ENCODE measurements around the gene SPDYE11.
"Not testable (repeated sequence)": the region's sequence is repeated elsewhere in the genome, so short reads cannot be mapped to it uniquely, and the experiment has no call there.

Gene SPDYE11

GRCh38 chr7:73057811-73058210 is at the start of gene SPDYE11:
Gene SPDYE11 (minus strand): TSS chr7:73057911. CDS start chr7:73056111, 1,800 bp downstream.
- not testable (repeated sequence) for DNase-seq

GRCh38 chr7:73085938-73086337 is 28.2 kb upstream of the SPDYE11 start, which contains the start of gene SPDYE9:
Gene SPDYE9 (minus strand): TSS chr7:73086038. CDS start chr7:73084238, 1,800 bp downstream.
- DNase-seq: not testable (repeated sequence)

GRCh38 chr7:73029666-73030065 is 28.0 kb downstream of the SPDYE11 start, which contains the start of gene SPDYE8:
Gene SPDYE8 (minus strand): TSS chr7:73029766. CDS start chr7:73027966, 1,800 bp downstream.
- not testable (repeated sequence) for DNase-seq

GRCh38 chr7:73006491-73006890 is 51.2 kb downstream of the SPDYE11 start:
- peak in 1 of 2 experiments; percentile 16 for DNase-seq

- peak; percentile 95 to 96 for DNase-seq
Measured at GRCh38 chr7:73005693-73006447, 51.8 kb downstream of the SPDYE11 start.

GRCh38 chr7:73005356-73005692 is 52.4 kb downstream of the SPDYE11 start:
- DNase-seq: peak in 1 of 2 experiments; percentile 82

GRCh38 chr7:72997887-72998468 is 59.7 kb downstream of the SPDYE11 start:
- not testable (repeated sequence) for DNase-seq

Data from activated T-cell treated with anti-CD3 and anti-CD28 coated beads, Interleukin-2, amount 50 U/mL, for 48 hours (primary cell).